Loucy (cell line): ENCODE data around the gene TSFM.

Source experiments
- H2AFZ ChIP-seq: fragments of 200-600 bp; sonication (generic); 2 replicates; pipeline ENCODE4 v1.6.0; 2016; ENCODE audit warnings: antibody characterized with exemption, mild to moderate bottlenecking, low read length, moderate library complexity
- H3F3A ChIP-seq: fragments of 200-600 bp; 2 replicates; pipeline ENCODE4 v1.6.0; 2016; ENCODE audit warnings: antibody characterized with exemption, low read depth, mild to moderate bottlenecking
- H3K27me3 ChIP-seq: fragments of 200-600 bp; sonication (generic); 2 replicates; pipeline ENCODE4 v1.6.1; 2014; ENCODE audit warnings: low read length, mild to moderate bottlenecking; ENCODE audit not compliant: insufficient read depth, poor library complexity, severe bottlenecking
- H3K36me3 ChIP-seq: fragments of 200-600 bp; sonication (generic); 2 replicates; pipeline ENCODE4 v1.6.1; 2016; ENCODE audit warnings: low read length; ENCODE audit not compliant: insufficient read depth
- H3K4me1 ChIP-seq: fragments of 200-600 bp; sonication (generic); 2 replicates; pipeline ENCODE4 v1.5.1; 2014; ENCODE audit warnings: low read length, mild to moderate bottlenecking; ENCODE audit not compliant: insufficient read depth, poor library complexity, severe bottlenecking
- H3K4me2 ChIP-seq: fragments of 200-600 bp; sonication (generic); 2 replicates; pipeline ENCODE4 v1.6.0; 2014; ENCODE audit warnings: antibody characterized with exemption, low read length, low read depth, mild to moderate bottlenecking; ENCODE audit not compliant: poor library complexity, severe bottlenecking
- H3K4me3 ChIP-seq: fragments of 200-600 bp; sonication (generic); 2 replicates; pipeline ENCODE4 v1.5.1; 2014; ENCODE audit warnings: low read length, mild to moderate bottlenecking, mixed read lengths; ENCODE audit not compliant: poor library complexity, severe bottlenecking
- H3K79me2 ChIP-seq: fragments of 200-600 bp; sonication (generic); 2 replicates; pipeline ENCODE4 v1.6.1; 2014; ENCODE audit warnings: low read length; ENCODE audit not compliant: insufficient read depth
- H3K9ac ChIP-seq: fragments of 200-600 bp; sonication (generic); 2 replicates; pipeline ENCODE4 v1.6.0; 2014; ENCODE audit warnings: mild to moderate bottlenecking, low read depth, low read length, moderate library complexity; ENCODE audit not compliant: poor library complexity, severe bottlenecking
- H3K9me2 ChIP-seq: fragments of 200-600 bp; sonication (generic); replicated peaks from 2 replicates; pipeline ENCODE4 v1.6.1; 2016; ENCODE audit warnings: low read depth, low read length, mixed read lengths
- H3K9me3 ChIP-seq: fragments of 200-600 bp; sonication (generic); 2 replicates; pipeline ENCODE4 v1.6.1; 2014; ENCODE audit warnings: mild to moderate bottlenecking, antibody characterized with exemption, low read length, low read depth; ENCODE audit not compliant: insufficient read depth
- H4K20me1 ChIP-seq: fragments of 200-600 bp; sonication (generic); 2 replicates; pipeline ENCODE4 v1.6.0; 2014; ENCODE audit warnings: antibody characterized with exemption, low read length, mild to moderate bottlenecking; ENCODE audit not compliant: insufficient read depth, poor library complexity, severe bottlenecking
- EZH2phosphoT487 ChIP-seq: fragments of 200-600 bp; IDR thresholded peaks from 2 replicates; pipeline ENCODE4 v1.6.1; 2018; ENCODE audit warnings: antibody characterized with exemption, mild to moderate bottlenecking, moderate library complexity, borderline replicate concordance
- TF ChIP-seq, protein P1 (sequence below): fragments of 200-600 bp; sonication (generic); conservative IDR thresholded peaks from 2 replicates; pipeline ENCODE4 v1.5.1; 2014; ENCODE audit warnings: mild to moderate bottlenecking, antibody characterized with exemption, low read length

Gene TSFM

DNA sequence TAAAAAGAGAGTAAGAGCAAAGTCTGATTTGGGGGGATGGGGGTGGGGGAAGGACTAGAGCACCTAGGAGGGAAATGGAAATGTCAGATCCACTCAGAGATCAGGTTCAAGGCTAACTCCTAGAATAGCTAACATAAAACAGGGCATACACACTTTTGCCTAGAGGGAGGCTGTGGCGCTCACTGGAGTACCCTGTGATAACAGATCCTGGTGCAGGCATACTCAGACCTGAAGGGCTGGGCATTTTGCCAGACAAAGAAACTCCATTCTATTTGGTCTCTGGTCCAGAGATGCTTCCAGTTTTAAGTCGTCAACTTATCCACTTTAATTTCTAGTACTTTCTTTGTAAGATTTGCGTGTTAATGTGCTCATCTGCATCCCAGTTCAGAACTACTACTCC is 58.1 kb downstream of the TSFM start:
- H3K4me1 ChIP-seq = peaks cover 83% of the 10 kb centered on the region
- no peaks in the 10 kb centered on the region for H3K27me3 ChIP-seq
- H4K20me1 ChIP-seq = peaks cover 75% of the 10 kb centered on the region
- no peaks in the 10 kb centered on the region for H3K36me3 ChIP-seq
- H3F3A ChIP-seq = peaks cover 6% of the 10 kb centered on the region
- H3K9ac ChIP-seq = peak overlapping the region; percentile 93
- no peaks in the 10 kb centered on the region for H3K9me3 ChIP-seq
- peaks cover 97% of the 10 kb centered on the region for H3K79me2 ChIP-seq
- peak overlapping the region; percentile 83 for H3K4me2 ChIP-seq
- peak overlapping the region; percentile 97 for H3K4me3 ChIP-seq
- TF ChIP-seq, protein P1, sequence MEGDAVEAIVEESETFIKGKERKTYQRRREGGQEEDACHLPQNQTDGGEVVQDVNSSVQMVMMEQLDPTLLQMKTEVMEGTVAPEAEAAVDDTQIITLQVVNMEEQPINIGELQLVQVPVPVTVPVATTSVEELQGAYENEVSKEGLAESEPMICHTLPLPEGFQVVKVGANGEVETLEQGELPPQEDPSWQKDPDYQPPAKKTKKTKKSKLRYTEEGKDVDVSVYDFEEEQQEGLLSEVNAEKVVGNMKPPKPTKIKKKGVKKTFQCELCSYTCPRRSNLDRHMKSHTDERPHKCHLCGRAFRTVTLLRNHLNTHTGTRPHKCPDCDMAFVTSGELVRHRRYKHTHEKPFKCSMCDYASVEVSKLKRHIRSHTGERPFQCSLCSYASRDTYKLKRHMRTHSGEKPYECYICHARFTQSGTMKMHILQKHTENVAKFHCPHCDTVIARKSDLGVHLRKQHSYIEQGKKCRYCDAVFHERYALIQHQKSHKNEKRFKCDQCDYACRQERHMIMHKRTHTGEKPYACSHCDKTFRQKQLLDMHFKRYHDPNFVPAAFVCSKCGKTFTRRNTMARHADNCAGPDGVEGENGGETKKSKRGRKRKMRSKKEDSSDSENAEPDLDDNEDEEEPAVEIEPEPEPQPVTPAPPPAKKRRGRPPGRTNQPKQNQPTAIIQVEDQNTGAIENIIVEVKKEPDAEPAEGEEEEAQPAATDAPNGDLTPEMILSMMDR = no peak
- no peak for TF ChIP-seq EZH2phosphoT487
- H3K9me2 ChIP-seq = no peaks in the 10 kb centered on the region
- H2AFZ ChIP-seq = no peak overlapping the region

DNA sequence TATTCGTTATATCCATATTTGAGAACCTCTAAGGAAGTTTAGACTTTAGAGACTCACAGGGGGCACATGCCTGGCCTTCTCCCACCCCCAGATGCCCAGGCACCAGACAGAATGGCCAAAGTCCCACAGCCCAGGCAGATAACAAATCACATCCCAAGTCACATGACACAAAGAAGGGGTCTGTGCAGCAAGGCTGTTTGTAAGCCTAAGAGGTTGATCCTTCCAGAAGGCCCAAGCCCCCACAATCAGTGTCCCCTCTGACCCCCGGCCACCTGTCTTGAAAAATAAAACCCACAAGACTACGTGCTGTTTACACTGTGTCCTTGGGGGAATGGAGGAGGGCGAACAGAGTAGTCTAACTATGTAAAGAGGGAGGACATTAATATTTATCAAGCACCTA is 58.9 kb downstream of the TSFM start:
- peaks cover 76% of the 10 kb centered on the region for H3K4me1 ChIP-seq
- H3F3A ChIP-seq = peaks cover 6% of the 10 kb centered on the region

DNA sequence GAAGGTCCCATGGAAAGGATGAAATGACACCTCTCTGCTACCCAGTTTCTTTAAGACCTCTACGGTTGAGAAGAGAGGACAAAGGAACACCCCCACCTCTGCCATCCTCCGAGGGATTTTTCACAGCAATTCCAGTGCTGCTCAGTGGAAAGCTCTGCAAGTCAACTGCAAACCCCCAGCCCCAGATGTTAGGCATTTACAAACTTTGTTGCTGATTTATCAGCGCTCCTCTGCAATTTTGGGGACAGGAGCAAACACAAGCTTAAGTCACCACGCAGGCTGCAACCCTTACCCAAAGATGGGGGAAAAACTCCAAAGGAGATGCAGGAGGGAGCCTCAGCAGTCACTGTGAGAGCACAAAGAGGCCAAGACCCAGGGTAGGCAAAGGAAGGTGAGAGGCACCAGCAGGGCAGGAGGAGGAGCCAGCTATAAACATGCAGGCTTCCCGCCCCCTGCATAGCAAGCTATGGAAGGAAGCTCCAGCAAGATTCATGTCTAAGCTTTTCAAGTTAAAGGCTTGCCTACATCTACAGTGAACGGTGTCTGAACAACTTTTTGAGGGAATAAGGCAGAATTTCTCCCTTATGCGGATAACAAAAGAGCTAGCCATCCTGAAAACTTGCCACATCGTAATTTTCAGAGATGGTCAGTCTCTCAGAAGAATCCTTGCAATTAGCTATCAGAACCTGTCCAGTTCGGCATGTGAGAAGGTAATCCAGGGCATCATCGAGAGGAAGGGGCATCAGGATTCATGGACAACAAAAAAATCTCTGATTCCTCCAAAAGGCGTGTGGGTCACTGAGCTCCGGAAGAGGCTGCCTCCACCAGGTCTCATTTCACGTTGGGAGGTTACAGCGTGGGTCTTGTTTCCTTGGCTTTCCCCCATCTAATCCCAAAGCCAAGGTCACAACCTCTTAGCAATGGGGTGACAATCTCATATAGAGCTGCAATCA is 60.0 kb downstream of the TSFM start:
- H3K9ac ChIP-seq = peak overlapping the region; percentile 93
- peak overlapping the region; percentile 97 for H3K4me3 ChIP-seq
- peaks cover 88% of the 10 kb centered on the region for H3K79me2 ChIP-seq
- H3K4me1 ChIP-seq = peaks cover 72% of the 10 kb centered on the region
- TF ChIP-seq EZH2phosphoT487 = no peak
- TF ChIP-seq, protein P1 = no peak
- no peak overlapping the region for H2AFZ ChIP-seq
- no peaks in the 10 kb centered on the region for H3K27me3 ChIP-seq
- no peaks in the 10 kb centered on the region for H3K9me2 ChIP-seq
- H3K9me3 ChIP-seq = no peaks in the 10 kb centered on the region
- H3F3A ChIP-seq = peaks cover 6% of the 10 kb centered on the region
- H3K4me2 ChIP-seq = peak overlapping the region; percentile 83
- peaks cover 75% of the 10 kb centered on the region for H4K20me1 ChIP-seq
- no peaks in the 10 kb centered on the region for H3K36me3 ChIP-seq

More for the DNA sequence above, 58.9 kb downstream of the TSFM start:
- Histone ChIP-seq H3K4me3 (peak overlapping the region; percentile 97), H3K4me2 (peak overlapping the region; percentile 83), H3K9ac (peak overlapping the region; percentile 93), H2AFZ (no peak overlapping the region), H3K9me2 (no peaks in the 10 kb centered on the region), H3K36me3 (no peaks in the 10 kb centered on the region), H3K27me3 (no peaks in the 10 kb centered on the region), H4K20me1 (peaks cover 75% of the 10 kb centered on the region), H3K79me2 (peaks cover 97% of the 10 kb centered on the region), H3K9me3 (no peaks in the 10 kb centered on the region)
- TF ChIP-seq, protein P1 = no peak
- TF ChIP-seq EZH2phosphoT487 = no peak
